ENCODE data around the gene SLC5A7.

The SLC5A7 gene

GRCh38 chr2:107986278-107987217, at the start of gene SLC5A7:
Gene SLC5A7 (plus strand): TSS chr2:107986524. CDS start chr2:107988156, 1,632 bp downstream.
- DNase-seq: no peak

DNA sequence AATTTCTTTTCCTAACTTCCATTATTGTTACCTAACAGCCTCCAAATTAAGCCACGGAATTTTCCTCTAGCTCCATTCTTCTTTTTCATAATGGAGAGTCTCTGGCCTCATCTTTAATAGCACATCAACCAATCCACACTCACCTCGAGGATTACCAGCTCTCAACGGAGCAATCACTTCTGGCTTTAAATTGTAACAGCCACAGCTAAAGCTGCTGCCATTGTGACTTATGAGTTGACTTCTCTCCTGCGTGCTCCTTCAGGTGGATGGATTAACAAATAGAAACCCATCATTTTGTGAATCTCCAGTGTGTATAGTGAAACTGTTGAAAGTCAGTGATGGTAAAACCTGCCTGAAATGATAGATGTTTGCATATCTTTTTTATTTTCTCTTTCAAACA, 24.9 kb upstream of the SLC5A7 start:
- DNase-seq: no peak

- DNase-seq: no peak
These were observed 22.1 kb upstream of the SLC5A7 start for GRCh38 chr2:107964185-107964584.

DNA sequence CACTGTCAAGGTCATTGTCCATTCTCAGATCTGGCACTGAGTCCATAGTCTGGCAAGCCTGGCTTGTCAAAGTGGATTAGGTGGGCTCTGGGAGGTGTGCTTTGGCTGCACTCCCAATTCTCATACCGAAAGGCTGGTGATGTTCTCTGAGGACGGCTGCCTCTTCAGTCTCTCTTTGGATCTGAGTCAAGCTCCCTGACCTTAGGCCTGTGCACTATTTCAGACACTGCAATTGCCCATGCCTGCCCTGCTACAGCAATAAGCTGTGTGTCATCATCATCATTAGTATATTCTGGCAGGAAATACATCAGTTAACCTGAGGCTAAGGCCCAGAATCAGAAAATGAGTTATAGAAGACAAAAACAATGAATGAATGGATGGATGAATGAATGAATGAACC, 1.6 kb upstream of the SLC5A7 start:
- no peak for DNase-seq

DNA sequence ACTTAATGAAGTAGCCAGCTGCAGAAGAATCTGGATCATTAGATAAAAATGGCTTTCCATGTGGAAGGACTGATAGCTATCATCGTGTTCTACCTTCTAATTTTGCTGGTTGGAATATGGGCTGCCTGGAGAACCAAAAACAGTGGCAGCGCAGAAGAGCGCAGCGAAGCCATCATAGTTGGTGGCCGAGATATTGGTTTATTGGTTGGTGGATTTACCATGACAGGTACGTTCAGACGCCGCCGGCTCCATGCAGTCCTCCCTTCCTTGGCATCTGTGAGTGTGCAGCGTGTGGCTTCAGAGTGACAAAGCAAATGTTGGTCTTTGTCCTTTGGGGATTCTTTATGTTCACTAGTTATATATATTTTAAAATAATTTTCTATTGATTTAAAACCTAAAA, 1.8 kb downstream of the SLC5A7 start:
- DNase-seq: no peak

DNA sequence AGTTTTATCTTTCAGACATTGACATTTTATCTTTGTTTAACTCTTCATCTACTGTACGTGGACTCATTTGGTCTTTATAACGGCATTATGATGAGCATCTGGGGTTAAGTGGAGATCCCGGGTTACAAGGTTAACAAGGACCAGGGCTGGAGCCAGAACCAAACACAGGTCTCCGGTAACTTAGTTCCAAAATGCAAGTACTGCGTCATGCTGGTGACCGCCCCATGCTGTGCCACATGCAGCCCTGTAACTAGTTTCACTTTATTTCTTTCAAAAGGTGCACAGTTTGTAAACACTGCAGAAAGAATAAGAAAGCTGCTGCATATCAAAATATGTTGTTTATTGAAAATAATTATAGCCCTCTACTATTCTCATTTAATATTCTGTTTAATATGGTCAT, 3.1 kb downstream of the SLC5A7 start:
- DNase-seq: no peak

DNA sequence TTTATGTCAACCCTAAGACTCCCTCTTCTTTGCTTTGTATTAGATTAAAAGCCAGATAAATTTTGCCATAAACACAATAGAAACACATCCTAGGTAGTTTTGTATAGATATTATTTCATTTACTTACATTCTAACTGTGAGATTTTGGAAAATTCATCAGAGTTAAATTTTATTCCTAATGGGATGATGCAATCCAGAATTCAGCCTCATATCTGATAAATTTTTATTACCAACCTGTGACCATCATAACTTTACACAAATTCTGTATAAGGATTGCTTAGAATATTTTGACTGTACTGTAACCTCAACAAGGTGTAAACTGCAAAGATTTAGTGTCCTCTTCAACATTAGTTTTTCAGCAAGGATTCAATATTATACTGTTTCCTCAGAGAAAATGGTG, 4.4 kb downstream of the SLC5A7 start:
- DNase-seq: no peak

- no peak for DNase-seq
These were observed 5.7 kb downstream of the SLC5A7 start for GRCh38 chr2:107992069-107992468.

- DNase-seq: no peak
These were observed 12.8 kb downstream of the SLC5A7 start for GRCh38 chr2:107999158-107999557.

DNA sequence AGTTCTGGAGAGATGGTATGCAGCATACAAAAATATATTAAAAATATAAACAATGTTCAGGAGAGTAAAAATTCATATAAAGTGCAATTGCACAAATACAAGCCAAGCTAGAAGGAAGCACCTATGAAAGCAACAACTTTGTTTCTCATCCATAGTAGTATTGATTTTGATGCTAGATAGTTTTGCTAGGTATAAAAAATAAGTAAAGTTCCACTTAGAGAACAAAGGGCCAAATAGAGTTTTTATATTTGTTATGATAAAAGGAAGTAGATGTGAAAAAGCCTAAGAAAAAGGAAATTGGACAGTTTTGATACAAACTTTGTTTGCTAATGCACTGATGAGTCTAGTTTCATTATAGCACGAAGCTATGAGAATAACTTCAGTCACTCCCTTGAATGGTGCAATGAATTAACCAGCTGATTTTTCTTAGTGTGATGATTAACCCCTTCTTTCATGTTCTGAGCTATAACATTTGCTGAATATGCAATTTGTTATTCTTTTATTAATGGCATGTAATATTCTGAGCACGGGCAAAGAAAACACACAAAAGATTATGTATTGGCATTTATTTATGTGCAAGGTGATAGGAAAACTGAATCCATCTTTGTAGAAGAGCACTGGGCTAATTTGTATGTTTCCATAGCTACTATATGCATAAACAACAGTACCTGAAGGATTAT, 24.7 kb downstream of the SLC5A7 start:
- DNase-seq: no peak

GRCh38 chr2:108013305-108013704, 27.0 kb downstream of the SLC5A7 start:
- DNase-seq: no peak

GRCh38 chr2:108022628-108023027, 36.3 kb downstream of the SLC5A7 start:
- DNase-seq: no peak

- DNase-seq: no peak
These were observed 37.5 kb downstream of the SLC5A7 start for GRCh38 chr2:108023776-108024175.

DNA sequence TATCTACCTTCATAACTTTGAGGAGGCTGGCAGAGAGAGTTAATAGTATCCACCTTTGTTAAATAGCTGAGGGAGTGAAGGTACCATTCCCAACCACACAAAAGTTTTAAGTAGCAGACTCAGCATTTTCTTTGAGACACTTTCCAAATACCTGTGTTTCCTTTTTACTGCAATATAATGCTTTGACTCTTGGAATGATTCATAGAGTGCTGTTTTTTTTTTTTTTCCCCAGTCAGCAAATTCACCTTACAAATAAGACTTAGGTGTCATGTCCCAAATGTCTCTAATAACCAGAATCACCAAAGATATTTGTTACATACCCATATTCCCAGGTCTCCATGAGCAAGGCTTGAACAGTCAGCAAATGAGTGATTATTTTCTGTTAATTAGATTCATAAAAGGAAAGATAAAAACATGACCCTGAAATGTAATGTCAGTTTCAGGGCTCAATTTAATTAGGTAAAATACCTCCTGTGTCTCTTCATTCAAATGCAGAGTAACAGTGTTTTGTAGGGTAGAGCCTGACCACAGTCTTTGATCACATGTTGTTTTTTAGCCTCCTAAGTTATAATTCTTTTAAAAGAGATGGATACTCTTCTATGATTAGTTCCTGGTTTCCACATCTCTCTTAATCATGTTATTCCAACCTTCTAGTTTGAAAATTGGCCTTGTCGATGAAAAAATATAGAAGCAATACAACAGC, 39.9 kb downstream of the SLC5A7 start:
- DNase-seq: no peak

DNA sequence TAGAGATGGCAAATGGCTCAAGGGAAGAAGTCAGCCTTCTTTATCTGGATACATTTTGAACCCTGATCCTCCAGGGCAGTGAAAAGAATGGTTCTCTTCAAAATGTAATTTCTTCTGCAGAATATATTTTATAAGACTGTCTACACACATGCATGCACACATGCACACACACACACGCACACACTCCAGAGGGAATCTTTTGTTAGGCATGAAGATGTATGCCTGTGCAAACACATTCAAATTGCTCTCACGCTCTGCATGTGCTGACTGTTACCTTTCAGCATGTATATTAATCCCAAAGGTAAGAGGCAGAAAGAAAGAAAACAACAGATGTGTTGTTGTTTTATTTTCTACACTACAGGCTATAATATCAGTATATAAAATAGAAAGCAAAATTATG, 43.2 kb downstream of the SLC5A7 start:
- no peak for DNase-seq

- no peak for DNase-seq
These were observed 43.6 kb downstream of the SLC5A7 start for GRCh38 chr2:108029912-108030311.

- DNase-seq: no peak
These were observed 45.2 kb downstream of the SLC5A7 start for GRCh38 chr2:108031471-108031941.

DNA sequence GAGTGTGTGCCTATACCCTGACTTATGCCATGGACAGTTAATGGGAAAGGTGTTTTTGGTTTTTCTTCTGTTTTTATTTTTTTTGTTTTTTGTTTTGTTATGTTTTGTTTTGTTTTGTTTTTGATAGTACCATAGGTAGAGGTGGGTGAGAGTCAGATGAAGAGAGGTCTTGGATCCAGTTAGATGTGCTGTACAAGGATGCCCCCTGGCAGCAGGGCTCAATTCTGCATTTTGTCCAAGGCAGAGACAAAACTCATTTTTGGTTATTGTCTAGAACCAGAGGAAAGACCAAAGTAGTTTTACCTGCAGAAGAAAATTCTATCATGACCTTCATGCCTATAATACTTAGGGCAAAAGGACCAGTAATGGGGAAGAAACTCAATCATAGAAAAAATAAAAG, 48.5 kb downstream of the SLC5A7 start:
- DNase-seq: no peak

DNA sequence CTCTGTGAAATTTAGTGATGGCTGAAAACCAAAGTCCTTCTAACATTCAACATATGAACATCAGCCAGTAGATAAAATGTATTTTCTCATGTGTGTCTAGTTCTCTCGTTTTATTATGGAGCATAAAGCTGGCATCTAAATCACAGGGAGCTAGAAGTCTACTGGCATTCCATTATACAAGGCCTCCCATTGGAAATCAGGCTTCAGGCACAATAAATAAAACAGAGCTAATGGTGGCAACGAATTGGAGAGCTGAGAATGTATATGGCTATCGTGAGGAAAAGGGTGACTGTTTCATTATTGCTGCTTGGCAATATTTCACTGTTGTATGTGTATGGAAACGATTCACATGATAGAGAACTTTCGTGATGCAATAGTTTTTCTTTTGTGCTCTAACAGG, 62.4 kb downstream of the SLC5A7 start:
- no peak for DNase-seq

GRCh38 chr2:108058576-108059137, 72.3 kb downstream of the SLC5A7 start:
- no peak for DNase-seq

- DNase-seq: no peak
These were observed 75.2 kb downstream of the SLC5A7 start for GRCh38 chr2:108061439-108062042.
